HCT116 (cell line): Measurements from ENCODE around the gene RBP5. TPM values are rescaled to one million over a fixed set of nuclear protein-coding genes. Genes with fewer than 3 reads are reported as not detected.

Experiments
- total RNA-seq: library from RNA; stranded (reverse); gene quantifications from one replicate; pipeline ENCODE4 v1.2.1, GENCODE V29; 2021; ENCODE audit not compliant: unreplicated experiment

Gene RBP5
- total RNA-seq, 1 experiment from 2014 or later, result 0.22 TPM

Other genes starting within 250 kb of the RBP5 start
- 8.0 TPM for gene LRRC23, start 224.1 kb downstream of the RBP5 start, total RNA-seq
- 117 TPM for gene ENO2, start 214.3 kb downstream of the RBP5 start, total RNA-seq
- 104 TPM for gene ATN1, start 200.9 kb downstream of the RBP5 start, total RNA-seq
- not detected for gene RNU7-1, start 185.1 kb downstream of the RBP5 start, total RNA-seq
- gene C12orf57, start 184.9 kb downstream of the RBP5 start, total RNA-seq, result 202 TPM
- 47.7 TPM for gene PTPN6, start 177.5 kb downstream of the RBP5 start, total RNA-seq
- 466 TPM for gene PHB2, start 158.2 kb downstream of the RBP5 start, total RNA-seq
- gene EMG1, start 158.0 kb downstream of the RBP5 start, total RNA-seq, result 111 TPM
- 45.8 TPM for gene LPCAT3, start 110.4 kb downstream of the RBP5 start, total RNA-seq
- 2.4 TPM for gene C1S, start 68.2 kb downstream of the RBP5 start, total RNA-seq
- 4.3 TPM for gene C1R, start 36.4 kb downstream of the RBP5 start, total RNA-seq
- 25.9 TPM for gene C1RL, start 19.7 kb downstream of the RBP5 start, total RNA-seq
- 23.0 TPM for gene CLSTN3, start 1.5 kb upstream of the RBP5 start, total RNA-seq
- 45.4 TPM for gene PEX5, start 60.8 kb upstream of the RBP5 start, total RNA-seq
- gene ACSM4, start 175.2 kb upstream of the RBP5 start, total RNA-seq, result not detected